ENCODE measurements around the gene VEGFC.

Gene VEGFC

DNA sequence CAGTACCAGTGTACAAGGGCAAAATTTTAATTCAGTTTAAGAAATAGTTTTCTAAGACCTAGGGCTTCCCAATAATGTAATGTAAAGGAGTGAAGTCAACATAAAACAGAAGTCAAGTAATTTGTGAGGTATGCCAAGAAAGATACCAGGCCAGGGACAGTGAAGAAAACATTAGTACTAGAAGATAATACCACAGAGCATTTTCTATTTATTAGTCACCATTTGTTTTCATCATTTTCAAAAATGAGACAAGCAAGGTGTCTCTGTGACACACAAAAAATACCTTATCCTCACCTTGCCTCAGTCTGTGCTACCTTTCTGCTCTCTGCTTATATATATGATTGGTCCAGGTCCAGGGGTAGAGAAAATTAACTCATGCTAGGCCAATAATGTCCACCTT is 46.8 kb downstream of the VEGFC start:
- H3K36me3 ChIP-seq: no peaks in the 10 kb centered on the region
- DNase-seq: no peak
- no peak overlapping the region for H3K4me3 ChIP-seq (ENCODE audit: low read depth, low read length)
- no peak for TF ChIP-seq CTCF (IDR thresholded peaks at IDR 0.05; ENCODE audit: low read depth, low read length)
- no peaks in the 10 kb centered on the region for H3K9me3 ChIP-seq
- no peaks in the 10 kb centered on the region for H3K4me1 ChIP-seq
- no peaks in the 10 kb centered on the region for H3K27me3 ChIP-seq

- no peak overlapping the region for H3K4me3 ChIP-seq (ENCODE audit: low read depth, low read length)
- no peak for TF ChIP-seq CTCF (IDR thresholded peaks at IDR 0.05; ENCODE audit: low read depth, low read length)
- no peaks in the 10 kb centered on the region for H3K9me3 ChIP-seq
- H3K27me3 ChIP-seq: no peaks in the 10 kb centered on the region
- H3K36me3 ChIP-seq: no peaks in the 10 kb centered on the region
- DNase-seq: no peak
- H3K4me1 ChIP-seq: no peaks in the 10 kb centered on the region
Measured at GRCh38 chr4:176744091-176744490, 48.6 kb downstream of the VEGFC start.

DNA sequence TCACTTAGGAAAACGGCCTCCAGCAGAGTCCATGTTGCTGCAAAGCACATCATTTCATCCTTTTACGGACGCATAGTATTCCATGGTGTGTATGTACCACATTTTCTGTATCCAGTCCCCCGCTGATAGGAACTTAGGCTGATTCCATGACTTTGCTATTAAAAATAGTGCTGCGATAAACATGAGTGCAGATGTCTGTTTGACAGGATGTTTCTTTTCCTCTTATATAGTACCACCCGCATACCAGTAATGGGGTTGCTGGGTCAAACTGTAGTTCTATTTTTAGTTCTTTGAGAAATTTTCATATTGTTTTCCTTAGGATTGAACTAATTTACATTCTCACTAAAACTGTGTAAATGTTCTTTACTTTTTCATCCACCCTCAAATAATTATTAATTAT is 50.5 kb downstream of the VEGFC start:
- no peak for DNase-seq
- Histone ChIP-seq H3K27me3 (no peaks in the 10 kb centered on the region), H3K9me3 (no peaks in the 10 kb centered on the region), H3K4me3 (ENCODE audit: low read depth, low read length) (no peak overlapping the region), H3K4me1 (no peaks in the 10 kb centered on the region), H3K36me3 (no peaks in the 10 kb centered on the region)
- TF ChIP-seq CTCF (IDR thresholded peaks at IDR 0.05; ENCODE audit: low read depth, low read length): no peak

DNA sequence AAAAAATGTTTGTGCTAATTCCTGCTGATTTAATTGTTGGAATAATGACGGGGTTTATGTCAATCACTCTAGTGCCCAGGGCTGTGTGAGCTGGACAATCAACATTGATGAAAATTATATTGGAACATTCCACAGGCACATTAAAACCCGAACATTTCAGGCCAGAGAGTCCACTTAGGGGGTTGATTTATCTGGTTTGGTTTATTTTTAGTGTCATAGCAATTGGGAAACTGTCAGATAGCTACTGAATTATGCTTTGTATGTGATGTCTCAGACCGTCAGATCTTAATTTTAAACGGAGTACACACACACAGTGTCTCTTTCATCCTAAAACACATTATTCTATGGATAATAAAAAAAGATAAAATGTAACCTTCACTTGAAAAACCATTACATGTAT is 51.5 kb downstream of the VEGFC start:
- no peaks in the 10 kb centered on the region for H3K36me3 ChIP-seq
- no peaks in the 10 kb centered on the region for H3K9me3 ChIP-seq
- TF ChIP-seq CTCF (IDR thresholded peaks at IDR 0.05; ENCODE audit: low read depth, low read length): no peak
- H3K4me3 ChIP-seq (ENCODE audit: low read depth, low read length): no peak overlapping the region
- DNase-seq: no peak
- no peaks in the 10 kb centered on the region for H3K27me3 ChIP-seq
- no peaks in the 10 kb centered on the region for H3K4me1 ChIP-seq

DNA sequence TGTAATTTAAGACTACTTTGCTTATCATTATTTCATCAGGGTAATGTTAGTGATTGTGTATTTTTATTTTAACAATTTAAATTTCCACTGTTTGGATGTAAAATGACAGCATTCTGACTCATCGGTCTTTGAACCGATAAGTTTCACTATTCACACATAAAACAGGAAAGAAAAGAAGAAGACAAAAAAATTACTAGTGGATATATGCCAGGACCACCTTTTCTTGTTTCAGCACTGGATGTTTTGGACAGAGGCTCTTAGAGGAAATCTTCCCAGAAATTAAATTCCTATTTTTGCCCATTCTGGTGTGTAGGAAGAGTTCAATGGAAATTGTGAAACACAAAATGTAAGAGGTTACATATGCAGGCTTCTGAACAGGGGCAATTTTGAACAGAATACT is 57.4 kb downstream of the VEGFC start:
- H3K9me3 ChIP-seq: no peaks in the 10 kb centered on the region
- no peaks in the 10 kb centered on the region for H3K4me1 ChIP-seq
- H3K36me3 ChIP-seq: no peaks in the 10 kb centered on the region
- no peaks in the 10 kb centered on the region for H3K27me3 ChIP-seq
- no peak for DNase-seq
- TF ChIP-seq CTCF (IDR thresholded peaks at IDR 0.05; ENCODE audit: low read depth, low read length): no peak
- no peak overlapping the region for H3K4me3 ChIP-seq (ENCODE audit: low read depth, low read length)

GRCh38 chr4:176734461-176734860 is 58.3 kb downstream of the VEGFC start:
- Histone ChIP-seq H3K4me3 (ENCODE audit: low read depth, low read length) (no peak overlapping the region), H3K9me3 (no peaks in the 10 kb centered on the region), H3K4me1 (no peaks in the 10 kb centered on the region), H3K36me3 (no peaks in the 10 kb centered on the region), H3K27me3 (no peaks in the 10 kb centered on the region)
- TF ChIP-seq CTCF (IDR thresholded peaks at IDR 0.05; ENCODE audit: low read depth, low read length): no peak
- no peak for DNase-seq

All from BE2C (cell line).